ENCODE data around the gene OLA1.

OLA1 gene

DNA sequence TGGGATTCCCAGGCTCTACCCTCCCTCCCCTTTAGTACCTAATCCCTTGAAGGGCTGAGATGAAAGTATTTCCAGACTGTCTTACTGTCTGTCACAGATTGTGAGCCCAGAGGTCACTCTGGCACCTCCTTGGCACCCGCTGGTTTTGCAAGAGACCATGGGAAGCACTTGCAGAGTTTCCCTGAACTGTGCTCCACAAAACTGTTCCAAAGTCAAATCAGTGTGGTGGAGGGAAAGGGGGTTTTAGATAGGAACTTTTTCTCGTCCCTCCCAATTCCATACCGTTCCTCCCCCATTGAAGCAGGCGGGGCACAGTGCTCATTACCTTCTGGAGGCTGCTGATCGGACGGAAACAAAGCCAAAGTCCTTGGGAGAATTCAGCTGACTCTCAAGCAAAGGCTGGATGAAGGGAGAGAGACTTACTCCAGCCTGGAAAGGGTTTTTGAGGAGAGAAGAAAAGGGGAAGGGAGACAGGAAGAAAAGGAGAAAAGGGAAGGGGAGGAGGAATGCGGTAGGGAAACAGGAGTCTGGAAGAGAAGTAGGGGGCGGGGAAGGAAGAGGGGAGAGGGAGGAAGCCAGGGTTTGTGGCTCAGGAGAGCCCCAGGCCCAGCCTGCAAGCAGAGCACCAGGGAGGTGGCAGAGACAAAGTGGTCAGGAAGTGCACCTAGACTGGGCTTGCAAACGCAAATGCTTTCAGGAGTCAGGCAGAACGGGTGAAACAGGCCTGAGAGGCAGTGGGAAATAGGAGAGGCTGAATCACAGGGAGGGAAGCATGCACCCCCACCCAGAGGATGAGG, 194.8 kb downstream of the OLA1 start:
- Histone ChIP-seq H2BK5ac (ENCODE audit: low read depth, low read length, poor library complexity) (peak overlapping the region; percentile 68), H3K14ac (ENCODE audit: low read length) (peak overlapping the region; percentile 23), H3K79me1 (ENCODE audit: low read length) (peaks cover 19% of the 10 kb centered on the region), H3K18ac (ENCODE audit: low read length) (peak overlapping the region; percentile 18), H3K9me3 (ENCODE audit: insufficient read depth, low read depth, low read length) (no peaks in the 10 kb centered on the region), H4K12ac (ENCODE audit: low read depth, low read length) (no peak overlapping the region), H3K27ac (ENCODE audit: low read depth, low read length) (peak overlapping the region; percentile 3), H4K91ac (ENCODE audit: low read depth, low read length) (peak overlapping the region; percentile 40), H3K23ac (ENCODE audit: low read length) (no peak overlapping the region), H2AFZ (ENCODE audit: insufficient read depth, low read length, poor library complexity) (peak overlapping the region; percentile 2), H3K36me3 (ENCODE audit: control insufficient read depth in 1 of 2, insufficient read depth in 2 of 2, low read length in 2 of 2) (no peaks in the 10 kb centered on the region), H3K4me2 (ENCODE audit: low read length) (peak overlapping the region; percentile 49), H3K79me2 (ENCODE audit: control insufficient read depth, insufficient read depth, low read length, poor library complexity) (peaks cover 2% of the 10 kb centered on the region), H3K4me1 (ENCODE audit: control insufficient read depth in 1 of 2, insufficient read depth in 2 of 2, low read length in 2 of 2) (peaks cover 18 to 23% of the 10 kb centered on the region in 2 experiments), H3K4me3 (ENCODE audit: low read depth, low read length) (no peak overlapping the region), H3K9ac (ENCODE audit: low read length) (no peak overlapping the region), H3K27me3 (ENCODE audit: insufficient read depth, low read length) (no peaks in the 10 kb centered on the region), H4K8ac (ENCODE audit: low read depth, low read length) (peak overlapping the region; percentile 34), H2BK12ac (ENCODE audit: low read length) (peak overlapping the region; percentile 46), H3K4ac (ENCODE audit: low read depth, low read length) (no peak overlapping the region), H2AK5ac (ENCODE audit: low read length) (no peak overlapping the region), H2BK120ac (ENCODE audit: insufficient read depth, low read length, poor library complexity) (peak overlapping the region; percentile 61)
- no CpG with 5 or more reads among the region's 10 CpGs for WGBS (ENCODE audit: extremely low coverage, insufficient coverage, insufficient read length)
- DNase-seq: no peak

DNA sequence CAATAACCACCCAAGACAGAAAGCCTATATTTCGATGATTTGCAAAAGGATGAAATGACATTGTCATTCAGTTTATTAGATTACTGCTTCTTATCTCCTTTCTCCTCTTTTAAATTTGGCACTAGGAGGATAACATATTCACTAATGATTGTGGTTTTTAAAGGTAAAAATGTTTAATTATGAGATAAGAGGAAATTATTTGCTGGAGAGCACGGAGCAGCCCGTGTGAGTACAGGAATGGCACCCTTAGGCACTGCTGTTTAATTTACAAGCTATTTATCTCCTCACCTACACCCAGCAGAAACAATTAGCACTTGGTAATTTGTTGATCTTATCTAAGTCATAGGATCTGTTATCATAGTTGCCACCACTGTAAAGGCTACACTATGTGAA, 195.8 kb downstream of the OLA1 start:
- H3K4ac ChIP-seq (ENCODE audit: low read depth, low read length): no peak overlapping the region
- no peaks in the 10 kb centered on the region for H3K9me3 ChIP-seq (ENCODE audit: insufficient read depth, low read depth, low read length)
- no peak overlapping the region for H3K23ac ChIP-seq (ENCODE audit: low read length)
- H3K4me1 ChIP-seq (ENCODE audit: control insufficient read depth in 1 of 2, insufficient read depth in 2 of 2, low read length in 2 of 2): peaks cover 18 to 26% of the 10 kb centered on the region in 2 experiments
- peaks cover 2% of the 10 kb centered on the region for H3K79me2 ChIP-seq (ENCODE audit: control insufficient read depth, insufficient read depth, low read length, poor library complexity)
- H3K27me3 ChIP-seq (ENCODE audit: insufficient read depth, low read length): no peaks in the 10 kb centered on the region
- no peak overlapping the region for H4K12ac ChIP-seq (ENCODE audit: low read depth, low read length)
- H3K9ac ChIP-seq (ENCODE audit: low read length): no peak overlapping the region
- peak; percentile 29 to 63 for DNase-seq
- no peak overlapping the region for H3K4me2 ChIP-seq (ENCODE audit: low read length)
- H2BK120ac ChIP-seq (ENCODE audit: insufficient read depth, low read length, poor library complexity): no peak overlapping the region
- H3K27ac ChIP-seq (ENCODE audit: low read depth, low read length): peak overlapping the region; percentile 63
- H2AK5ac ChIP-seq (ENCODE audit: low read length): no peak overlapping the region
- H3K4me3 ChIP-seq (ENCODE audit: low read depth, low read length): no peak overlapping the region
- WGBS (ENCODE audit: extremely low coverage, insufficient coverage, insufficient read length): no CpG with 5 or more reads among the region's 3 CpGs
- no peak overlapping the region for H4K8ac ChIP-seq (ENCODE audit: low read depth, low read length)
- no peak overlapping the region for H2AFZ ChIP-seq (ENCODE audit: insufficient read depth, low read length, poor library complexity)
- peak overlapping the region; percentile 60 for H4K91ac ChIP-seq (ENCODE audit: low read depth, low read length)
- H2BK12ac ChIP-seq (ENCODE audit: low read length): no peak overlapping the region
- H3K18ac ChIP-seq (ENCODE audit: low read length): no peak overlapping the region
- no peaks in the 10 kb centered on the region for H3K36me3 ChIP-seq (ENCODE audit: control insufficient read depth in 1 of 2, insufficient read depth in 2 of 2, low read length in 2 of 2)
- peaks cover 19% of the 10 kb centered on the region for H3K79me1 ChIP-seq (ENCODE audit: low read length)
- H3K14ac ChIP-seq (ENCODE audit: low read length): no peak overlapping the region
- no peak overlapping the region for H2BK5ac ChIP-seq (ENCODE audit: low read depth, low read length, poor library complexity)

DNA sequence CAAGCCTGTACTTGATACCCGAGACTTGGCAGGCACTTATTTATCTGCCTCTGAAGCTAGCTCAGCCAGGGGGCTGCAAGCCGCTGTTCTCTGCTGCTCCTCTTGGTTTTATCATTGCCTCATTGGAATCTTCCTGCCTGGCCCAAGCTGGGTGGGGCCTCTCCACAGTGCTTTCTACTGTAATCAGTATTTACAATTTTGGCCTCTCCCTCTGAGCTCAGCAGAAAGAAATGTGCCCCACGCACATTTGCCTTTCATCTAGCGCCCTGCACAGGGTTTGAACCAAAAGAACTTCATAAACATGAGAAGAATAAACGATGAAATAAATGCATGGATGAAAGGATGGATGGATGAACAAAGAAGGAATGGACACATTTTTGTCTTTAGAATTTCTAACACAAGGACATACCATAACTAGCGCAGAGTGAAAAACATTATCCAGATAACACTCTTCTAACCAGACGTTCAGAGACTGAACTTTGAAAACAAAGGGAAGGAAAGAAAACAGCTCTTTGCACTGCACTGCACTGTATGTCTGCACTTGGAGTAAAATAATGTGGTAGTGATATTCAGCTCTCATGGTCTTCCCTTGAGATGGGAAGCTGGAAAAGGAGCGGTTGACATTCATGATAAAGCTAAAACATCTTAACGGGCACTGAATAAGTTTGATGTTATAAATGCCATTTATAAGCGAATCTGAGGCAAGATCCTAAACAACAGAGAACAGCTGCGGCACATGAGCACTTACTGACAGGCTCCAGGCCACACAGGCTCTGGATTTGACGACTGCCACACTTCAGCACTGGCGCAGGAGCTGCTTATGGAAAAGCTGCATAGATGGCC, 196.4 kb downstream of the OLA1 start:
- no peak overlapping the region for H3K14ac ChIP-seq (ENCODE audit: low read length)
- peaks cover 2% of the 10 kb centered on the region for H3K79me2 ChIP-seq (ENCODE audit: control insufficient read depth, insufficient read depth, low read length, poor library complexity)
- H3K79me1 ChIP-seq (ENCODE audit: low read length): peaks cover 19% of the 10 kb centered on the region
- H3K18ac ChIP-seq (ENCODE audit: low read length): no peak overlapping the region
- H2BK12ac ChIP-seq (ENCODE audit: low read length): no peak overlapping the region
- H3K4me2 ChIP-seq (ENCODE audit: low read length): peak overlapping the region; percentile 39
- H2AK5ac ChIP-seq (ENCODE audit: low read length): no peak overlapping the region
- H3K4me3 ChIP-seq (ENCODE audit: low read depth, low read length): no peak overlapping the region
- H3K4me1 ChIP-seq (ENCODE audit: control insufficient read depth in 1 of 2, insufficient read depth in 2 of 2, low read length in 2 of 2): peaks cover 18 to 26% of the 10 kb centered on the region in 2 experiments
- no peaks in the 10 kb centered on the region for H3K27me3 ChIP-seq (ENCODE audit: insufficient read depth, low read length)
- no peak overlapping the region for H4K12ac ChIP-seq (ENCODE audit: low read depth, low read length)
- peak overlapping the region; percentile 64 for H4K91ac ChIP-seq (ENCODE audit: low read depth, low read length)
- DNase-seq: peak; percentile 63 to 82
- no peak overlapping the region for H3K4ac ChIP-seq (ENCODE audit: low read depth, low read length)
- H2AFZ ChIP-seq (ENCODE audit: insufficient read depth, low read length, poor library complexity): no peak overlapping the region
- no peaks in the 10 kb centered on the region for H3K36me3 ChIP-seq (ENCODE audit: control insufficient read depth in 1 of 2, insufficient read depth in 2 of 2, low read length in 2 of 2)
- peak overlapping the region; percentile 70 for H2BK5ac ChIP-seq (ENCODE audit: low read depth, low read length, poor library complexity)
- no peak overlapping the region for H3K9ac ChIP-seq (ENCODE audit: low read length)
- H4K8ac ChIP-seq (ENCODE audit: low read depth, low read length): no peak overlapping the region
- peak overlapping the region; percentile 74 for H2BK120ac ChIP-seq (ENCODE audit: insufficient read depth, low read length, poor library complexity)
- H3K23ac ChIP-seq (ENCODE audit: low read length): no peak overlapping the region
- no CpG with 5 or more reads among the region's 13 CpGs for WGBS (ENCODE audit: extremely low coverage, insufficient coverage, insufficient read length)
- H3K27ac ChIP-seq (ENCODE audit: low read depth, low read length): peak overlapping the region; percentile 63
- no peaks in the 10 kb centered on the region for H3K9me3 ChIP-seq (ENCODE audit: insufficient read depth, low read depth, low read length)

DNA sequence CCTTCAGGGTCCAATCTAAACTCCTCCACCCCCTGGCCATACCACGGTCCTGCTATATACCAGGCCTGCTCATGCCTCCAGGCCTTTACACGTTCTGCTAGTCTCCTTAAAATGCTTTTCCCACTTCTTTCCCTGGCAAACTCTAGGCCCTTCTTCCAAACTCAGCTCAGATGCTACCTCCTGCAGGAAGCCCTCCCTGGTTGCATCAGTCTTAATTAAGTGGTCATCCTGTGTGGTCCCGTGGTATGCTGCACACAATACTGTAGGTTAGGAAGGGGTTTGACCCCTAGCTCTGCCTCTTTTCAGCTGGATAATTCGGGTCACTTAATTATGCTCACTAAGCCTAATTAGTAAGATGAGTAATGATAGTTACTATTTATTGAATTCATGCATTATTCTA, 197.3 kb downstream of the OLA1 start:
- H3K4me1 ChIP-seq (ENCODE audit: control insufficient read depth in 1 of 2, insufficient read depth in 2 of 2, low read length in 2 of 2): peaks cover 18 to 26% of the 10 kb centered on the region in 2 experiments
- H2BK120ac ChIP-seq (ENCODE audit: insufficient read depth, low read length, poor library complexity): peak overlapping the region; percentile 45
- peak overlapping the region; percentile 2 for H3K4me2 ChIP-seq (ENCODE audit: low read length)
- no peak overlapping the region for H3K4ac ChIP-seq (ENCODE audit: low read depth, low read length)
- H2AK5ac ChIP-seq (ENCODE audit: low read length): peak overlapping the region; percentile 71
- H3K4me3 ChIP-seq (ENCODE audit: low read depth, low read length): no peak overlapping the region
- H4K91ac ChIP-seq (ENCODE audit: low read depth, low read length): peak overlapping the region; percentile 33
- no peak overlapping the region for H4K12ac ChIP-seq (ENCODE audit: low read depth, low read length)
- H3K18ac ChIP-seq (ENCODE audit: low read length): peak overlapping the region; percentile 53
- peak overlapping the region; percentile 63 for H3K27ac ChIP-seq (ENCODE audit: low read depth, low read length)
- no peak overlapping the region for H3K14ac ChIP-seq (ENCODE audit: low read length)
- no peak overlapping the region for H4K8ac ChIP-seq (ENCODE audit: low read depth, low read length)
- H2AFZ ChIP-seq (ENCODE audit: insufficient read depth, low read length, poor library complexity): no peak overlapping the region
- H2BK5ac ChIP-seq (ENCODE audit: low read depth, low read length, poor library complexity): no peak overlapping the region
- no CpG with 5 or more reads among the region's 4 CpGs for WGBS (ENCODE audit: extremely low coverage, insufficient coverage, insufficient read length)
- peaks cover 19% of the 10 kb centered on the region for H3K79me1 ChIP-seq (ENCODE audit: low read length)
- H3K9ac ChIP-seq (ENCODE audit: low read length): no peak overlapping the region
- peaks cover 2% of the 10 kb centered on the region for H3K79me2 ChIP-seq (ENCODE audit: control insufficient read depth, insufficient read depth, low read length, poor library complexity)
- no peak overlapping the region for H3K23ac ChIP-seq (ENCODE audit: low read length)
- H3K36me3 ChIP-seq (ENCODE audit: control insufficient read depth in 1 of 2, insufficient read depth in 2 of 2, low read length in 2 of 2): no peaks in the 10 kb centered on the region
- peak overlapping the region; percentile 70 for H2BK12ac ChIP-seq (ENCODE audit: low read length)
- peak in 1 of 2 donors; percentile 24 for DNase-seq
- H3K9me3 ChIP-seq (ENCODE audit: insufficient read depth, low read depth, low read length): peaks cover 2% of the 10 kb centered on the region
- H3K27me3 ChIP-seq (ENCODE audit: insufficient read depth, low read length): no peaks in the 10 kb centered on the region
